Measurements from ENCODE around the gene GPC5. TPM values are rescaled to one million over a fixed set of nuclear protein-coding genes. Genes with fewer than 3 reads are reported as not detected.

The GPC5 gene
- total and polyA plus RNA-seq, 10 donors: 0.04 to 0.83 (median 0.26) TPM; not detected in 3

- Histone ChIP-seq H3K27me3 (replicated peaks in 1 of 7) (no peaks in the 10 kb centered on the region), H3K36me3 (no peaks in the 10 kb centered on the region), H3K4me3 (no peak overlapping the region), H3K9me3 (no peaks in the 10 kb centered on the region), H3K4me1 (no peaks in the 10 kb centered on the region), H3K27ac (no peak overlapping the region)
- 37 to 60% (median 46%) methylated on average over 4 of the region's 4 CpGs for WGBS, 5 donors
- no peak for DNase-seq
- intact Hi-C loops (cut with DNase I; ENCODE audit: low total_unique reads): no loop called here
- TF ChIP-seq POLR2A (IDR thresholded peaks at IDR 0.05): no peak
- TF ChIP-seq CTCF (IDR thresholded peaks at IDR 0.05 in 8 of 11, conservative IDR thresholded peaks at IDR 0.05 in 3 of 11): no peak
- no peak for TF ChIP-seq POLR2AphosphoS5 (IDR thresholded peaks at IDR 0.05)
Observed at GRCh38 chr13:91767651-91768050, 369.2 kb downstream of the GPC5 start.

GRCh38 chr13:91768746-91769145, 370.3 kb downstream of the GPC5 start:
- intact Hi-C loops (cut with DNase I; ENCODE audit: low total_unique reads): no loop called here
- no peak overlapping the region for H3K4me3 ChIP-seq
- TF ChIP-seq CTCF (IDR thresholded peaks at IDR 0.05 in 8 of 11, conservative IDR thresholded peaks at IDR 0.05 in 3 of 11): no peak
- no peak for TF ChIP-seq POLR2AphosphoS5 (IDR thresholded peaks at IDR 0.05)
- TF ChIP-seq POLR2A (IDR thresholded peaks at IDR 0.05): no peak
- WGBS, 5 donors: 79 to 91% (median 81%) methylated on average over 2 of the region's 2 CpGs
- no peaks in the 10 kb centered on the region for H3K36me3 ChIP-seq
- no peaks in the 10 kb centered on the region for H3K9me3 ChIP-seq
- H3K4me1 ChIP-seq: no peaks in the 10 kb centered on the region
- no peak for DNase-seq
- H3K27me3 ChIP-seq (replicated peaks in 1 of 7): no peaks in the 10 kb centered on the region
- H3K27ac ChIP-seq: no peak overlapping the region

GRCh38 chr13:91771229-91771628, 372.8 kb downstream of the GPC5 start:
- no peak for TF ChIP-seq POLR2A (IDR thresholded peaks at IDR 0.05)
- Histone ChIP-seq H3K4me3 (no peak overlapping the region), H3K9me3 (no peaks in the 10 kb centered on the region), H3K4me1 (no peaks in the 10 kb centered on the region), H3K27me3 (replicated peaks in 1 of 7) (no peaks in the 10 kb centered on the region), H3K36me3 (no peaks in the 10 kb centered on the region), H3K27ac (no peak overlapping the region)
- no peak for DNase-seq
- 0 to 93% (median 35%) methylated on average over 1 of the region's 1 CpG for WGBS, 5 donors
- intact Hi-C loops (cut with DNase I; ENCODE audit: low total_unique reads): no loop called here

GRCh38 chr13:91773591-91774227, 375.3 kb downstream of the GPC5 start:
- H3K9me3 ChIP-seq: no peaks in the 10 kb centered on the region
- no peaks in the 10 kb centered on the region for H3K27me3 ChIP-seq (replicated peaks in 1 of 7)
- H3K27ac ChIP-seq: no peak overlapping the region
- H3K4me3 ChIP-seq: no peak overlapping the region
- intact Hi-C loops (cut with DNase I; ENCODE audit: low total_unique reads): no loop called here
- TF ChIP-seq POLR2A (IDR thresholded peaks at IDR 0.05) (no peak), POLR2AphosphoS5 (IDR thresholded peaks at IDR 0.05) (no peak), CTCF (IDR thresholded peaks at IDR 0.05 in 8 of 11, conservative IDR thresholded peaks at IDR 0.05 in 3 of 11) (no peak)
- no peaks in the 10 kb centered on the region for H3K36me3 ChIP-seq
- WGBS, 5 donors: 41 to 69% (median 62%) methylated on average over 3 of the region's 3 CpGs
- DNase-seq: no peak
- H3K4me1 ChIP-seq: no peaks in the 10 kb centered on the region

- H3K27ac ChIP-seq: no peak overlapping the region
- H3K36me3 ChIP-seq: no peaks in the 10 kb centered on the region
- TF ChIP-seq POLR2AphosphoS5 (IDR thresholded peaks at IDR 0.05) (no peak), CTCF (IDR thresholded peaks at IDR 0.05 in 8 of 11, conservative IDR thresholded peaks at IDR 0.05 in 3 of 11) (no peak), POLR2A (IDR thresholded peaks at IDR 0.05) (no peak)
- H3K4me1 ChIP-seq: no peaks in the 10 kb centered on the region
- intact Hi-C loops (cut with DNase I; ENCODE audit: low total_unique reads): no loop called here
- WGBS, 5 donors: 87 to 100% (median 98%) methylated on average over 3 of the region's 3 CpGs
- no peak overlapping the region for H3K4me3 ChIP-seq
- DNase-seq: no peak
- H3K27me3 ChIP-seq (replicated peaks in 1 of 7): no peaks in the 10 kb centered on the region
- no peaks in the 10 kb centered on the region for H3K9me3 ChIP-seq
Observed at GRCh38 chr13:91774397-91774796, 376.0 kb downstream of the GPC5 start.

Measured in spleen (tissue), 11 donors.